ENCODE results near the gene RMRP.

RMRP gene

DNA sequence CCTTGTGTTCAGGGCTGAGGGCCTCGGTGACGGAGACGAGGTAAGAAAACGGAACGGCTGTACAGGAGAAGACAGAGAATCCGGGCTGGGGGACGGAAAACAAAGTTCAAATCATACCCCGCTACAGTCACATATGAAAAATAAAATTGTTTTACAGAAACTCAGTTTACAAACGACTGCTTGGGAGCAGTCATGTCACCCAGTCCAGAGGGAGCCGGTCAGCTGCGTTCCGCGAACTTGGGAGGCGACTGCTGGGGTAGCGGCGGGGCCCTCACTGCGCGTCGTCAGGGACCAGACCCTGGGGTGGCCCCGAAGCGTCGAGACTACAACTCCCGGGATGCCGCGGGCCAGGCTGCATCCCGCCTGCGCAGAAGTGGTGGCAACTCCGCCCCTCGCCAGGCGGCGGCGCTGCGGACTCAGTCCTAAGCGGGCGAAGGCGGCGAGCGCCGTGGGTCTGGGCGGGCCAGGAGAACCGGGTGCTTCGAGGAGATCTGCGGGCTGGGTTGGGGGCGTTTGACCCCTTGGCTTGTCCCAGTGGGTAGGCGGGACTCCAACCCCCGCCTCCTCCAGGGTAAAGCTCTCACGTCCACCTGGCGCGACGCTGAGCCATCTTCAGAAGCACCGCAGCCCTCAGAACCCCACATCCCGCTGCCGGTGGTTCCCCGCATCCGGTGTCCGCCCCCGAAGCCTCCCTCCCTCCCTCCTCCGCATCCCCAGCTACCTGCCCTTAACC, 11.1 kb downstream of the RMRP start (continued):
- no peak for TF ChIP-seq ZNF510 (tag by site-specific recombination; IDR thresholded peaks at IDR 0.05; ENCODE audit: insufficient replicate concordance)
- TF ChIP-seq MZF1 (tag by site-specific recombination; IDR thresholded peaks at IDR 0.05; ENCODE audit: borderline replicate concordance), result no peak
- TF ChIP-seq, protein P1, sequence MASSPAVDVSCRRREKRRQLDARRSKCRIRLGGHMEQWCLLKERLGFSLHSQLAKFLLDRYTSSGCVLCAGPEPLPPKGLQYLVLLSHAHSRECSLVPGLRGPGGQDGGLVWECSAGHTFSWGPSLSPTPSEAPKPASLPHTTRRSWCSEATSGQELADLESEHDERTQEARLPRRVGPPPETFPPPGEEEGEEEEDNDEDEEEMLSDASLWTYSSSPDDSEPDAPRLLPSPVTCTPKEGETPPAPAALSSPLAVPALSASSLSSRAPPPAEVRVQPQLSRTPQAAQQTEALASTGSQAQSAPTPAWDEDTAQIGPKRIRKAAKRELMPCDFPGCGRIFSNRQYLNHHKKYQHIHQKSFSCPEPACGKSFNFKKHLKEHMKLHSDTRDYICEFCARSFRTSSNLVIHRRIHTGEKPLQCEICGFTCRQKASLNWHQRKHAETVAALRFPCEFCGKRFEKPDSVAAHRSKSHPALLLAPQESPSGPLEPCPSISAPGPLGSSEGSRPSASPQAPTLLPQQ (tag by site-specific recombination; IDR thresholded peaks at IDR 0.05), result peak; percentile 75
- peak; percentile 73; the same call in 1 of the 2 replicates for TF ChIP-seq ZNF423 (tag by site-specific recombination; IDR thresholded peaks at IDR 0.05)
- TF ChIP-seq ZNF76 (tag by site-specific recombination; IDR thresholded peaks at IDR 0.05; ENCODE audit: borderline replicate concordance, low read depth), result peak; percentile 87; the same call in 1 of the 2 replicates
- TF ChIP-seq, protein P2, sequence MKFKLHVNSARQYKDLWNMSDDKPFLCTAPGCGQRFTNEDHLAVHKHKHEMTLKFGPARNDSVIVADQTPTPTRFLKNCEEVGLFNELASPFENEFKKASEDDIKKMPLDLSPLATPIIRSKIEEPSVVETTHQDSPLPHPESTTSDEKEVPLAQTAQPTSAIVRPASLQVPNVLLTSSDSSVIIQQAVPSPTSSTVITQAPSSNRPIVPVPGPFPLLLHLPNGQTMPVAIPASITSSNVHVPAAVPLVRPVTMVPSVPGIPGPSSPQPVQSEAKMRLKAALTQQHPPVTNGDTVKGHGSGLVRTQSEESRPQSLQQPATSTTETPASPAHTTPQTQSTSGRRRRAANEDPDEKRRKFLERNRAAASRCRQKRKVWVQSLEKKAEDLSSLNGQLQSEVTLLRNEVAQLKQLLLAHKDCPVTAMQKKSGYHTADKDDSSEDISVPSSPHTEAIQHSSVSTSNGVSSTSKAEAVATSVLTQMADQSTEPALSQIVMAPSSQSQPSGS (tag by site-specific recombination; IDR thresholded peaks at IDR 0.05; ENCODE audit: low read depth), result no peak
- TF ChIP-seq, protein P3, sequence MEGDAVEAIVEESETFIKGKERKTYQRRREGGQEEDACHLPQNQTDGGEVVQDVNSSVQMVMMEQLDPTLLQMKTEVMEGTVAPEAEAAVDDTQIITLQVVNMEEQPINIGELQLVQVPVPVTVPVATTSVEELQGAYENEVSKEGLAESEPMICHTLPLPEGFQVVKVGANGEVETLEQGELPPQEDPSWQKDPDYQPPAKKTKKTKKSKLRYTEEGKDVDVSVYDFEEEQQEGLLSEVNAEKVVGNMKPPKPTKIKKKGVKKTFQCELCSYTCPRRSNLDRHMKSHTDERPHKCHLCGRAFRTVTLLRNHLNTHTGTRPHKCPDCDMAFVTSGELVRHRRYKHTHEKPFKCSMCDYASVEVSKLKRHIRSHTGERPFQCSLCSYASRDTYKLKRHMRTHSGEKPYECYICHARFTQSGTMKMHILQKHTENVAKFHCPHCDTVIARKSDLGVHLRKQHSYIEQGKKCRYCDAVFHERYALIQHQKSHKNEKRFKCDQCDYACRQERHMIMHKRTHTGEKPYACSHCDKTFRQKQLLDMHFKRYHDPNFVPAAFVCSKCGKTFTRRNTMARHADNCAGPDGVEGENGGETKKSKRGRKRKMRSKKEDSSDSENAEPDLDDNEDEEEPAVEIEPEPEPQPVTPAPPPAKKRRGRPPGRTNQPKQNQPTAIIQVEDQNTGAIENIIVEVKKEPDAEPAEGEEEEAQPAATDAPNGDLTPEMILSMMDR (tag by site-specific recombination; IDR thresholded peaks at IDR 0.05), result peak; percentile 94
- TF ChIP-seq ZNF777 (tag by site-specific recombination; IDR thresholded peaks at IDR 0.05; ENCODE audit: borderline replicate concordance), result 0 out of 2 replicates have a peak, but pooled peaks have one; percentile 71
- peak; percentile 92 for TF ChIP-seq GLIS2 (tag by site-specific recombination; IDR thresholded peaks at IDR 0.05)
- peak; percentile 89 for TF ChIP-seq ZNF335 (tag by site-specific recombination; conservative IDR thresholded peaks at IDR 0.05)
- TF ChIP-seq ZNF677 (tag by site-specific recombination; IDR thresholded peaks at IDR 0.05), result no peak
- peak; percentile 54 for TF ChIP-seq ZNF629 (tag by site-specific recombination; IDR thresholded peaks at IDR 0.05)
- TF ChIP-seq SP7 (tag by site-specific recombination; IDR thresholded peaks at IDR 0.05), result peak; percentile 59
- peak; percentile 48; the same call in 1 of the 2 replicates for TF ChIP-seq ZFP69B (tag by site-specific recombination; IDR thresholded peaks at IDR 0.05)
- peak; percentile 82 for TF ChIP-seq GLIS1 (tag by site-specific recombination; IDR thresholded peaks at IDR 0.05)

DNA sequence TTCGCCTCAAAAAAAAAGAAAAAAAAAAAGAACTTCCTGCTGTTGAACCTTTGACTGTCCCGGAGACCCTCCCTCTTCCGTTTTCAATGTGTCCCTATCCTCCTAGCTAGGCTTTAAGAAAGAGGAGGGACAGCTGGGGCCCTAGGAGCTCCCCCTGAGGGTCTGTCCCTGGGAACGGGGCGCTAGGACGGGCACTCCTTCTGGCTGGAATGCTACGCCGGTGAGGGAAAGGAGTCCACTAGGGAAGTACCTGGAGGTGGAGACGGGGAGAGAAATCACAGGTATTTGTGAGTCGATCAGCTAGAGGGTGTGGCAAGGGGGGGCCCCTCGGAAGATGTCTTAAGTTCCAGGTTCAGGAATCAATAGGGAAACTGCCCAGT, 11.7 kb downstream of the RMRP start:
- POLR2A ChIA-PET, result interaction anchor here (0.5 to 4.5 kb wide), 5 partner anchors 11 to 86 kb away, joined by 3 to 41 read pairs (median 5); partner anchors contain the start of genes ARHGEF39, CCDC107, CREB3 and RMRP
- Histone ChIP-seq H3K36me3 (ENCODE audit: control insufficient read depth in 2 of 2, insufficient read depth in 1 of 2, low read length in 2 of 2) (no peaks in the 10 kb centered on the region), H3K9me3 (ENCODE audit: control insufficient read depth, insufficient read depth, low read depth, low read length) (no peaks in the 10 kb centered on the region), H3K4me1 (ENCODE audit: control insufficient read depth, insufficient read depth, low read length) (no peaks in the 10 kb centered on the region), H3K27ac (ENCODE audit: extremely low read depth, low read depth, low read length) (peak overlapping the region; percentile 51), H3K4me3 (ENCODE audit: low read depth, low read length) (peak overlapping the region; percentile 62)
- CTCF ChIA-PET, result interaction anchor here (0.7 to 4.8 kb wide), 27 partner anchors 11 to 128 kb away, joined by 3 to 74 read pairs (median 4); partner anchors contain the start of genes ARHGEF39, CCDC107 and RMRP
- TF ChIP-seq, protein P4, sequence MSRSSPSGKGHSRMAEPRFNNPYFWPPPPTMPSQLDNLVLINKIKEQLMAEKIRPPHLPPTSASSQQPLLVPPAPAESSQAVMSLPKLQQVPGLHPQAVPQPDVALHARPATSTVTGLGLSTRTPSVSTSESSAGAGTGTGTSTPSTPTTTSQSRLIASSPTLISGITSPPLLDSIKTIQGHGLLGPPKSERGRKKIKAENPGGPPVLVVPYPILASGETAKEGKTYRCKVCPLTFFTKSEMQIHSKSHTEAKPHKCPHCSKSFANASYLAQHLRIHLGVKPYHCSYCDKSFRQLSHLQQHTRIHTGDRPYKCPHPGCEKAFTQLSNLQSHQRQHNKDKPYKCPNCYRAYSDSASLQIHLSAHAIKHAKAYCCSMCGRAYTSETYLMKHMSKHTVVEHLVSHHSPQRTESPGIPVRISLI (tag by site-specific recombination; IDR thresholded peaks at IDR 0.05), result peak; percentile 54; the same call in 1 of the 2 replicates
- TF ChIP-seq ZSCAN30 (tag by site-specific recombination; IDR thresholded peaks at IDR 0.05) (no peak), ZNF133 (tag by site-specific recombination; IDR thresholded peaks at IDR 0.05) (no peak), ZNF707 (tag by site-specific recombination; IDR thresholded peaks at IDR 0.05) (no peak), ZNF311 (tag by site-specific recombination; IDR thresholded peaks at IDR 0.05; ENCODE audit: borderline replicate concordance) (no peak), ZNF549 (tag by site-specific recombination; IDR thresholded peaks at IDR 0.05) (no peak), SP2 (tag by site-specific recombination; IDR thresholded peaks at IDR 0.05) (peak; percentile 35; the same call in 1 of the 2 replicates), ZNF341 (tag by site-specific recombination; IDR thresholded peaks at IDR 0.05; ENCODE audit: low read depth) (peak; percentile 44; the same call in 1 of the 2 replicates), ZNF223 (tag by site-specific recombination; IDR thresholded peaks at IDR 0.05) (no peak), ZNF548 (tag by site-specific recombination; IDR thresholded peaks at IDR 0.05) (no peak)
- TF ChIP-seq, protein P5, sequence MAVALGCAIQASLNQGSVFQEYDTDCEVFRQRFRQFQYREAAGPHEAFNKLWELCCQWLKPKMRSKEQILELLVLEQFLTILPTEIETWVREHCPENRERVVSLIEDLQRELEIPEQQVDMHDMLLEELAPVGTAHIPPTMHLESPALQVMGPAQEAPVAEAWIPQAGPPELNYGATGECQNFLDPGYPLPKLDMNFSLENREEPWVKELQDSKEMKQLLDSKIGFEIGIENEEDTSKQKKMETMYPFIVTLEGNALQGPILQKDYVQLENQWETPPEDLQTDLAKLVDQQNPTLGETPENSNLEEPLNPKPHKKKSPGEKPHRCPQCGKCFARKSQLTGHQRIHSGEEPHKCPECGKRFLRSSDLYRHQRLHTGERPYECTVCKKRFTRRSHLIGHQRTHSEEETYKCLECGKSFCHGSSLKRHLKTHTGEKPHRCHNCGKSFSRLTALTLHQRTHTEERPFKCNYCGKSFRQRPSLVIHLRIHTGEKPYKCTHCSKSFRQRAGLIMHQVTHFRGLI (tag by site-specific recombination; IDR thresholded peaks at IDR 0.05), result no peak
- TF ChIP-seq, protein P6, sequence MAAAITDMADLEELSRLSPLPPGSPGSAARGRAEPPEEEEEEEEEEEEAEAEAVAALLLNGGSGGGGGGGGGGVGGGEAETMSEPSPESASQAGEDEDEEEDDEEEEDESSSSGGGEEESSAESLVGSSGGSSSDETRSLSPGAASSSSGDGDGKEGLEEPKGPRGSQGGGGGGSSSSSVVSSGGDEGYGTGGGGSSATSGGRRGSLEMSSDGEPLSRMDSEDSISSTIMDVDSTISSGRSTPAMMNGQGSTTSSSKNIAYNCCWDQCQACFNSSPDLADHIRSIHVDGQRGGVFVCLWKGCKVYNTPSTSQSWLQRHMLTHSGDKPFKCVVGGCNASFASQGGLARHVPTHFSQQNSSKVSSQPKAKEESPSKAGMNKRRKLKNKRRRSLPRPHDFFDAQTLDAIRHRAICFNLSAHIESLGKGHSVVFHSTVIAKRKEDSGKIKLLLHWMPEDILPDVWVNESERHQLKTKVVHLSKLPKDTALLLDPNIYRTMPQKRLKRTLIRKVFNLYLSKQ (tag by site-specific recombination; IDR thresholded peaks at IDR 0.05; ENCODE audit: borderline replicate concordance), result no peak

Data from HEK293 (cell line).